Measurements from ENCODE around the gene PCDHB7.
"Not testable (repeated sequence)": the region's sequence is repeated elsewhere in the genome, so short reads cannot be mapped to it uniquely, and the experiment has no call there.

PCDHB7 gene
- total RNA-seq: 0 to 0.23 (median 0) reads per million in 9 experiments

DNA sequence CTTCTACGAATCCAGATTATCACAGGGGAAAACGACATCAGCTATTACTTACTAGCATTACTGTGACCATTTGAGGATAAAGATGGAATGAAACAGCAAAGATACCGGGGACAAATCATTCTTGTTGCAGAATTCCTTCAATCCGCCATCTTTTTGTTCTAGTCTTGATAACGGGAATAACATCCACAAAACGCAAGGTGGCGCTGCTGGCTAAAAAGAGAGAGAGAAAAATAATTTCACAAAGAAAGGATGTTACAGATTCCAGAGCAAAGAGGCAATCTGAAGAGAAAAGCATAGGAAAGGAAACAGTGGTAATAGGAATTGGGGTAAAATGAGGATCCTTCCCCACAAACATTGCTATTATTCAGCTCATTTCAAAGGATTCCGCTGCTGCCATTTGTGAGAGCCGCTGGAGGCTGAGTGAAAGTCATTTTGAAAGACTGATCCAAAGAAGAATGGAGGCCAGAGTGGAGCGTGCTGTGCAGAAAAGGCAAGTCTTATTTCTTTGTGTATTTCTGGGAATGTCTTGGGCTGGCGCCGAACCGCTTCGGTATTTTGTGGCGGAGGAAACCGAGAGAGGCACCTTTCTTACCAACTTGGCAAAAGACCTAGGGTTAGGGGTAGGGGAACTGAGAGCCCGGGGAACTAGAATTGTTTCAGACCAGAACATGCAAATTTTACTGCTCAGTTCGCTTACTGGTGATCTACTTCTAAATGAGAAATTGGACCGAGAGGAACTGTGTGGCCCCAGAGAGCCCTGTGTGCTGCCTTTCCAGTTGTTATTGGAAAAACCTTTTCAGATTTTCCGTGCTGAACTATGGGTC, at the start of gene PCDHB7:
TSS of gene PCDHB7 (plus strand) at position 264 of the 824 bp plus-strand sequence. CDS start at position 456, 192 bp downstream.
- H3K4me1 Mint-ChIP-seq (ENCODE audit: low read depth in 2 of 2): peaks cover 4 to 7% of the 10 kb centered on the region in 2 donors
- H3K27ac Mint-ChIP-seq: no peak within 1 kb of the TSS
- H3K27me3 Mint-ChIP-seq: peaks cover 25 to 42% of the 10 kb centered on the region in 2 donors
- peaks cover 8% of the 10 kb centered on the region for H3K36me3 Mint-ChIP-seq (ENCODE audit: insufficient read depth)
- H3K9me3 Mint-ChIP-seq: peaks cover 1 to 14% of the 10 kb centered on the region in 2 donors
- ATAC-seq (replicated peaks) (no peak), DNase-seq (no peak)
- H3K4me3 Mint-ChIP-seq: no peak within 1 kb of the TSS

DNA sequence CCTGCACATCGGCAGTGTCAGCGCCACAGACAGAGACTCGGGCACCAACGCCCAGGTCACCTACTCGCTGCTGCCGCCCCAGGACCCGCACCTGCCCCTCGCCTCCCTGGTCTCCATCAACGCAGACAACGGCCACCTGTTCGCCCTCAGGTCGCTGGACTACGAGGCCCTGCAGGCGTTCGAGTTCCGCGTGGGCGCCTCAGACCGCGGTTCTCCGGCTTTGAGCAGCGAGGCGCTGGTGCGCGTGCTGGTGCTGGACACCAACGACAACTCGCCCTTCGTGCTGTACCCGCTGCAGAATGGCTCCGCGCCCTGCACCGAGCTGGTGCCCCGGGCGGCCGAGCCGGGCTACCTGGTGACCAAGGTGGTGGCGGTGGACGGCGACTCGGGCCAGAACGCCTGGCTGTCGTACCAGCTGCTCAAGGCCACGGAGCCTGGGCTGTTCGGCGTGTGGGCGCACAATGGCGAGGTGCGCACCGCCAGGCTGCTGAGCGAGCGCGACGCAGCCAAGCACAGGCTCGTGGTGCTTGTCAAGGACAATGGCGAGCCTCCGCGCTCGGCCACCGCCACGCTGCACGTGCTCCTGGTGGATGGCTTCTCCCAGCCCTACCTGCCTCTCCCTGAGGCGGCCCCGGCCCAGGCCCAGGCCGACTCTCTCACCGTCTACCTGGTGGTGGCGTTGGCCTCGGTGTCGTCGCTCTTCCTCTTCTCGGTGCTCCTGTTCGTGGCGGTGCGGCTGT, 48.9 kb upstream of the PCDHB7 start:
- H3K36me3 Mint-ChIP-seq (ENCODE audit: insufficient read depth); H3K4me1 Mint-ChIP-seq (ENCODE audit: low read depth in 2 of 2); ATAC-seq (replicated peaks); H3K27ac Mint-ChIP-seq; H3K9me3 Mint-ChIP-seq; H3K4me3 Mint-ChIP-seq; DNase-seq: not testable (repeated sequence)
- peaks cover 15 to 19% of the 10 kb centered on the region in 2 donors for H3K27me3 Mint-ChIP-seq

DNA sequence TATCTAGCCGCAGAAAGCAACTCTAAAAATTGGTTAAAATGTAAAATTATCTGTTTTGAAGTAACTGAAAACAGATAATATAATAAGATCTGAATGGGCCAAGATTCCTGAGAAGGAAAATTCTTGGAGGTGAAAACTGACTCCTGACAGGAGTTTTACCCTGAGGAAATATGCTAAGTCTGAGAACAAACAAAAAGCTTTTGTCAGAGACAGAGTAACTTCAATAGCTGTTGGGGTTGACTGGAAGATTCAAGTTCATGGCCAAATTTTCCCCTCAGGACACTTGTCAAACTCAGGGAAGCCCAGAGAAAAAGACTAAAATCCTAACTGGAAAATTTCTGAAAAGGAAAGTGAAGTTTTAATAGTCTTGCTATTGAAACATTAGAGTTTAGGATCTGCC, 45.1 kb upstream of the PCDHB7 start:
- ATAC-seq (replicated peaks) (no peak), DNase-seq (no peak)
- Mint-ChIP-seq H3K9me3 (no peaks in the 10 kb centered on the region), H3K36me3 (ENCODE audit: insufficient read depth) (no peaks in the 10 kb centered on the region), H3K27me3 (peaks cover 9 to 17% of the 10 kb centered on the region in 2 donors), H3K4me3 (no peak overlapping the region), H3K4me1 (ENCODE audit: low read depth in 2 of 2) (no peaks in the 10 kb centered on the region), H3K27ac (no peak overlapping the region)

DNA sequence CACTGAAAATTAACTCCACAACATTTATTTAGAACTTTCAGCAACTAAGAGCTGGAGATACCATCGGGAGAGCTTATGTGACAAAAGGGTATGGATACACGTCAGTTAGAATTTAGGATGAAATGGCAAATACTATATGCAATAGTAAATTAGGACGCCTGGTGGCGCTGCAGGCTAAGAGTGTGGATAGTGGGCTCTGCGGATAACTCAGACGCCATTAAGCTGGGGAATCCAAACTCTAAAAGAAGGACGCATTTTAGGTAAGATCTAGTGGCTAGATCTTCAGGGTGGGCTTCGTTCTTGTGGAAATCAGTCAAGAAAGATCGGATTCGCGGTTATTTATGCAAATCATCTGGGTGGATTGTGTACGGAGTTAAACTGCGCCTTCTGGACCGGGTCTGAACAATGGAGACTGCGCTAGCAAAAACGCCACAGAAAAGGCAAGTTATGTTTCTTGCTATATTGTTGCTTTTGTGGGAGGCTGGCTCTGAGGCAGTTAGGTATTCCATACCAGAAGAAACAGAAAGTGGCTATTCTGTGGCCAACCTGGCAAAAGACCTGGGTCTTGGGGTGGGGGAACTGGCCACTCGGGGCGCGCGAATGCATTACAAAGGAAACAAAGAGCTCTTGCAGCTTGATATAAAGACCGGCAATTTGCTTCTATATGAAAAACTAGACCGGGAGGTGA, 37.3 kb upstream of the PCDHB7 start, which contains the start of gene PCDHB5:
TSS of gene PCDHB5 (plus strand) at position 177 of the 688 bp plus-strand sequence. CDS start at position 406, 229 bp downstream.
- Mint-ChIP-seq H3K27me3 (peaks cover 8 to 9% of the 10 kb centered on the region in 2 donors), H3K9me3 (peaks cover 8 to 13% of the 10 kb centered on the region in 2 donors), H3K4me1 (ENCODE audit: low read depth in 2 of 2) (peaks cover 4 to 5% of the 10 kb centered on the region in 2 donors), H3K36me3 (ENCODE audit: insufficient read depth) (no peaks in the 10 kb centered on the region), H3K27ac (no peak within 1 kb of the TSS), H3K4me3 (peak within 1 kb of the TSS; percentile 29 to 48)
- ATAC-seq (replicated peaks): no peak
- DNase-seq: no peak

GRCh38 chr5:141135718-141136266, 36.7 kb upstream of the PCDHB7 start:
- H3K36me3 Mint-ChIP-seq (ENCODE audit: insufficient read depth): no peaks in the 10 kb centered on the region
- peaks cover 8 to 9% of the 10 kb centered on the region in 2 donors for H3K27me3 Mint-ChIP-seq
- peaks cover 8 to 13% of the 10 kb centered on the region in 2 donors for H3K9me3 Mint-ChIP-seq
- no peak overlapping the region for H3K27ac Mint-ChIP-seq
- no peak for ATAC-seq (replicated peaks)
- no peak for DNase-seq
- H3K4me1 Mint-ChIP-seq (ENCODE audit: low read depth in 2 of 2): peaks cover 4 to 5% of the 10 kb centered on the region in 2 donors
- H3K4me3 Mint-ChIP-seq: no peak overlapping the region

DNA sequence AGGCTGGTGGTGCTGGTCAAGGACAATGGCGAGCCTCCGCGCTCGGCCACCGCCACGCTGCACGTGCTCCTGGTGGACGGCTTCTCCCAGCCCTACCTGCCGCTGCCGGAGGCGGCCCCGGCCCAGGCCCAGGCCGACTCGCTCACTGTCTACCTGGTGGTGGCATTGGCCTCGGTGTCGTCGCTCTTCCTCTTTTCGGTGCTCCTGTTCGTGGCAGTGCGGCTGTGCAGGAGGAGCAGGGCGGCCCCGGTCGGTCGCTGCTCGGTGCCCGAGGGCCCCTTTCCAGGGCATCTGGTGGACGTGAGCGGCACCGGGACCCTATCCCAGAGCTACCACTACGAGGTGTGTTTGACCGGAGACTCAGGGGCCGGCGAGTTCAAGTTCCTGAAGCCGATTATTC, 35.1 kb upstream of the PCDHB7 start:
- peaks cover 8 to 13% of the 10 kb centered on the region in 2 donors for H3K9me3 Mint-ChIP-seq
- DNase-seq: not testable (repeated sequence)

GRCh38 chr5:141149812-141150211, 22.6 kb upstream of the PCDHB7 start, which contains the start of gene PCDHB6:
PCDHB6 (plus strand) TSS chr5:141150057; CDS start chr5:141150258, 201 bp downstream.
- Mint-ChIP-seq H3K9me3 (no peaks in the 10 kb centered on the region), H3K27me3 (peaks cover 27 to 34% of the 10 kb centered on the region in 2 donors), H3K27ac (no peak within 1 kb of the TSS), H3K4me1 (ENCODE audit: low read depth in 2 of 2) (peaks cover 3 to 5% of the 10 kb centered on the region in 2 donors), H3K36me3 (ENCODE audit: insufficient read depth) (no peaks in the 10 kb centered on the region), H3K4me3 (peak within 1 kb of the TSS in 1 of 2 donors; percentile 15)
- ATAC-seq (replicated peaks) (no peak), DNase-seq (no peak)

More for the DNA sequence above, 35.1 kb upstream of the PCDHB7 start:
- ATAC-seq (replicated peaks); H3K36me3 Mint-ChIP-seq (ENCODE audit: insufficient read depth); H3K4me3 Mint-ChIP-seq; H3K27ac Mint-ChIP-seq; H3K4me1 Mint-ChIP-seq (ENCODE audit: low read depth in 2 of 2): not testable (repeated sequence)
- peaks cover 9 to 13% of the 10 kb centered on the region in 2 donors for H3K27me3 Mint-ChIP-seq

DNA sequence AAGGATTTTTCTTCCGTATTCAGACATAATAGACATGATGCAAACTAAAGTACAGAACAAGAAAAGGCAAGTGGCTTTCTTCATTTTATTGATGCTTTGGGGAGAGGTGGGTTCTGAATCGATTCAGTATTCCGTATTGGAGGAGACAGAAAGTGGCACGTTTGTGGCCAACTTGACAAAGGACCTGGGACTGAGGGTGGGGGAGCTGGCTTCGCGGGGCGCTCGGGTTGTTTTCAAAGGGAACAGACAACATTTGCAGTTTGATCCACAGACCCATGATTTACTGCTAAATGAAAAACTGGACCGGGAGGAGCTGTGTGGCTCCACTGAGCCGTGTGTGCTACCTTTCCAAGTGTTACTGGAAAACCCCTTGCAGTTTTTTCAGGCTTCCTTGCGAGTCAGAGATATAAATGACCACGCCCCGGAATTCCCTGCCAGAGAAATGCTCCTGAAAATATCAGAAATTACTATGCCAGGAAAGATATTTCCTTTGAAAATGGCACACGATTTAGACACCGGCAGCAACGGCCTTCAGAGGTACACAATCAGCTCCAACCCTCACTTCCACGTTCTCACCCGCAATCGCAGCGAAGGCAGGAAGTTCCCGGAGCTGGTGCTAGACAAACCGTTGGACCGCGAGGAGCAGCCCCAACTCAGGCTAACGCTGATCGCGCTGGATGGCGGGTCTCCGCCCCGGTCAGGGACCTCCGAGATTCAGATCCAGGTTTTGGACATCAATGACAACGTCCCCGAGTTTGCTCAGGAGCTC, 22.0 kb upstream of the PCDHB7 start:
- no peak overlapping the region for H3K27ac Mint-ChIP-seq

DNA sequence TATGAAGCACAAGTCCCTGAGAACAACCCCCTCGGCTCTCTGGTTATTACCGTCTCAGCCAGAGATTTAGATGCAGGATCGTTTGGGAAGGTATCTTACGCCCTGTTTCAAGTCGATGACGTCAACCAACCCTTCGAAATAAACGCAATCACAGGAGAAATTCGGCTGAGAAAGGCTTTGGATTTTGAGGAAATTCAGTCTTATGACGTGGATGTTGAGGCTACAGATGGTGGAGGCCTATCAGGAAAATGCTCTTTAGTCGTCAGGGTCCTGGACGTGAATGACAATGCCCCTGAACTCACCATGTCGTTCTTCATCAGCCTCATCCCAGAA, 21.5 kb upstream of the PCDHB7 start:
- Mint-ChIP-seq H3K27ac (no peak overlapping the region), H3K4me3 (no peak overlapping the region), H3K9me3 (no peaks in the 10 kb centered on the region), H3K27me3 (peaks cover 30 to 39% of the 10 kb centered on the region in 2 donors), H3K36me3 (ENCODE audit: insufficient read depth) (no peaks in the 10 kb centered on the region), H3K4me1 (ENCODE audit: low read depth in 2 of 2) (peaks cover 3 to 5% of the 10 kb centered on the region in 2 donors)
- DNase-seq (no peak), ATAC-seq (replicated peaks) (no peak)

More for the DNA sequence above, 22.0 kb upstream of the PCDHB7 start:
- DNase-seq: no peak
- Mint-ChIP-seq H3K36me3 (ENCODE audit: insufficient read depth) (no peaks in the 10 kb centered on the region), H3K4me1 (ENCODE audit: low read depth in 2 of 2) (peaks cover 3 to 5% of the 10 kb centered on the region in 2 donors), H3K4me3 (peak overlapping the region in 1 of 2 donors; percentile 15), H3K9me3 (no peaks in the 10 kb centered on the region), H3K27me3 (peaks cover 24 to 34% of the 10 kb centered on the region in 2 donors)
- no peak for ATAC-seq (replicated peaks)

DNA sequence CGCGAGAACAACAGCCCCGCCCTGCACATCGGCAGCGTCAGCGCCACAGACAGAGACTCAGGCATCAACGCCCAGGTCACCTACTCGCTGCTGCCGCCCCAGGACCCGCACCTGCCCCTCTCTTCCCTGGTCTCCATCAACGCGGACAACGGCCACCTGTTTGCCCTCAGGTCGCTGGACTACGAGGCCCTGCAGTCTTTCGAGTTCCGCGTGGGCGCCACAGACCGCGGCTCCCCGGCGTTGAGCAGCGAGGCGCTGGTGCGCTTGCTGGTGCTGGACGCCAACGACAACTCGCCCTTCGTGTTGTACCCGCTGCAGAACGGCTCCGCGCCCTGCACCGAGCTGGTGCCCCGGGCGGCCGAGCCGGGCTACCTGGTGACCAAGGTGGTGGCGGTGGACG, 20.8 kb upstream of the PCDHB7 start:
- not testable (repeated sequence) for H3K4me1 Mint-ChIP-seq (ENCODE audit: low read depth in 2 of 2)

GRCh38 chr5:141152096-141152495, 20.3 kb upstream of the PCDHB7 start:
- not testable (repeated sequence) for H3K9me3 Mint-ChIP-seq; H3K36me3 Mint-ChIP-seq (ENCODE audit: insufficient read depth); ATAC-seq (replicated peaks); H3K4me3 Mint-ChIP-seq; H3K27ac Mint-ChIP-seq; H3K4me1 Mint-ChIP-seq (ENCODE audit: low read depth in 2 of 2); DNase-seq
- peaks cover 35 to 51% of the 10 kb centered on the region in 2 donors for H3K27me3 Mint-ChIP-seq

More for the DNA sequence above, 20.8 kb upstream of the PCDHB7 start:
- H3K27ac Mint-ChIP-seq; ATAC-seq (replicated peaks); H3K36me3 Mint-ChIP-seq (ENCODE audit: insufficient read depth); DNase-seq; H3K9me3 Mint-ChIP-seq; H3K4me3 Mint-ChIP-seq: not testable (repeated sequence)
- H3K27me3 Mint-ChIP-seq: peaks cover 33 to 46% of the 10 kb centered on the region in 2 donors

Measured in effector memory CD8-positive, alpha-beta T cell (primary cell).